Hepatocyte (in vitro differentiated cells): ENCODE data around the gene RLF. TPM values are rescaled to one million over a fixed set of nuclear protein-coding genes. Genes with fewer than 3 reads are reported as not detected.

Source experiments
- DNase-seq: peaks from one replicate; pipeline ENCODE4 v3.0.0-alpha.2; 2016; ENCODE audit warnings: low spot score
- H2AFZ ChIP-seq: fragments of 200-600 bp; sonication (generic); 2 replicates; pipeline ENCODE4 v1.6.0; 2016; ENCODE audit warnings: antibody characterized with exemption, mild to moderate bottlenecking
- H3K27ac ChIP-seq: fragments of 200-600 bp; sonication (generic); 2 replicates; pipeline ENCODE4 v1.5.1; 2016; ENCODE audit warnings: mild to moderate bottlenecking
- H3K27me3 ChIP-seq: fragments of 200-600 bp; sonication (generic); 2 replicates; pipeline ENCODE4 v1.6.1; 2016
- H3K36me3 ChIP-seq: fragments of 200-600 bp; sonication (generic); replicated peaks from 2 replicates; pipeline ENCODE4 v1.5.1; 2016; ENCODE audit warnings: low read depth; ENCODE audit not compliant: insufficient read depth
- H3K4me1 ChIP-seq: fragments of 200-600 bp; sonication (generic); 2 replicates; pipeline ENCODE4 v1.5.1; 2016; ENCODE audit warnings: mild to moderate bottlenecking, moderate library complexity; ENCODE audit not compliant: insufficient read depth
- H3K4me2 ChIP-seq: fragments of 200-600 bp; sonication (generic); 2 replicates; pipeline ENCODE4 v1.6.0; 2016
- H3K4me3 ChIP-seq: fragments of 200-600 bp; sonication (generic); 2 replicates; pipeline ENCODE4 v1.5.1; 2016; ENCODE audit warnings: mild to moderate bottlenecking
- H3K79me2 ChIP-seq: fragments of 200-600 bp; sonication (generic); 2 replicates; pipeline ENCODE4 v1.6.0; 2017; ENCODE audit warnings: mild to moderate bottlenecking
- H3K9me2 ChIP-seq: fragments of 200-600 bp; sonication (generic); replicated peaks from 2 replicates; pipeline ENCODE4 v1.6.0; 2017; ENCODE audit warnings: mild to moderate bottlenecking; ENCODE audit not compliant: insufficient read depth
- H3K9me3 ChIP-seq: fragments of 200-600 bp; sonication (generic); 2 replicates; pipeline ENCODE4 v1.5.1; 2016; ENCODE audit warnings: low read depth, mild to moderate bottlenecking
- H4K20me1 ChIP-seq: fragments of 200-600 bp; sonication (generic); 2 replicates; pipeline ENCODE4 v1.6.0; 2016; ENCODE audit warnings: mild to moderate bottlenecking; ENCODE audit not compliant: insufficient read depth, poor library complexity, severe bottlenecking
- EZH2 ChIP-seq: fragments of 200-600 bp; sonication (generic); IDR thresholded peaks from 2 replicates; pipeline ENCODE4 v1.6.1; 2016; ENCODE audit warnings: antibody characterized with exemption, mild to moderate bottlenecking, borderline replicate concordance
- EZH2phosphoT487 ChIP-seq: fragments of 200-600 bp; sonication (generic); IDR thresholded peaks from one replicate; pipeline ENCODE4 v1.6.1; 2018; ENCODE audit warnings: antibody characterized with exemption, mild to moderate bottlenecking, low read depth, moderate library complexity; ENCODE audit not compliant: unreplicated experiment, severe bottlenecking
- WGBS: methylation state at CpG from one replicate; pipeline ENCODE4 v1.1.6; 2016; ENCODE audit warnings: low lambda C conversion rate; ENCODE audit errors: missing lambda C conversion rate; 5-methylcytosine and 5-hydroxymethylcytosine counted together
- polyA plus RNA-seq: library from polyadenylated mRNA; unstranded; fragments of >200 nt; fragmentation: Nextera tagmentation; extraction: Ambion mirVana; gene quantifications from 2 replicates; pipeline ENCODE4 v1.2.1, GENCODE V29; 2016
- total RNA-seq: library from RNA; depleted of rRNA; stranded (reverse); fragments of >200 nt; gene quantifications from 2 replicates; pipeline ENCODE4 v1.2.3, GENCODE V29; 2014
- TF ChIP-seq, protein P1 (sequence below): fragments of 200-600 bp; sonication (generic); IDR thresholded peaks from 2 replicates; pipeline ENCODE4 v1.5.1; 2016; ENCODE audit warnings: antibody characterized with exemption, mild to moderate bottlenecking; ENCODE audit not compliant: poor library complexity

The RLF gene
- total and polyA plus RNA-seq, 2 experiments from 2014 or later: 3.9 to 18.8 TPM

DNA sequence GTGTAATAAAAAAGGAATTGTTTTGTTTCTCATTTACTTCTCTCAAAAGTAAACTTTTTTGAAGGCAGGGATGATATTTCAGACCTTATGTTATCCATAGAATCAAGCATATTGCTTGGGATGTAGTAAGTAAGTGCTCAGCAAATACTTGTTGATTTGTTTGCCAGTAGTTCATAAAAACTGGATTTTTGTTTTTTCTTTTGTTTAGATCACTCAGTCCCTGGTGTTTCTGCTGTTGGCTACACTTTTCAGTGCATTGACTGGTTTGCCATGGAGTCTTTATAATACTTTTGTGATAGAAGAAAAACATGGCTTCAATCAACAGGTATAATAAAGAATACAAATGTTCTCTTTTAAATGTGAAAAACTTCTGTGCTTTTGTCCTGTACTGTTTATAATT, 107.0 kb downstream of the RLF start:
- no peak overlapping the region for H2AFZ ChIP-seq
- peak overlapping the region; percentile 29 for H3K27ac ChIP-seq
- no peak for DNase-seq
- no peak overlapping the region for H3K4me3 ChIP-seq
- TF ChIP-seq EZH2 (no peak), EZH2phosphoT487 (no peak)
- TF ChIP-seq, protein P1, sequence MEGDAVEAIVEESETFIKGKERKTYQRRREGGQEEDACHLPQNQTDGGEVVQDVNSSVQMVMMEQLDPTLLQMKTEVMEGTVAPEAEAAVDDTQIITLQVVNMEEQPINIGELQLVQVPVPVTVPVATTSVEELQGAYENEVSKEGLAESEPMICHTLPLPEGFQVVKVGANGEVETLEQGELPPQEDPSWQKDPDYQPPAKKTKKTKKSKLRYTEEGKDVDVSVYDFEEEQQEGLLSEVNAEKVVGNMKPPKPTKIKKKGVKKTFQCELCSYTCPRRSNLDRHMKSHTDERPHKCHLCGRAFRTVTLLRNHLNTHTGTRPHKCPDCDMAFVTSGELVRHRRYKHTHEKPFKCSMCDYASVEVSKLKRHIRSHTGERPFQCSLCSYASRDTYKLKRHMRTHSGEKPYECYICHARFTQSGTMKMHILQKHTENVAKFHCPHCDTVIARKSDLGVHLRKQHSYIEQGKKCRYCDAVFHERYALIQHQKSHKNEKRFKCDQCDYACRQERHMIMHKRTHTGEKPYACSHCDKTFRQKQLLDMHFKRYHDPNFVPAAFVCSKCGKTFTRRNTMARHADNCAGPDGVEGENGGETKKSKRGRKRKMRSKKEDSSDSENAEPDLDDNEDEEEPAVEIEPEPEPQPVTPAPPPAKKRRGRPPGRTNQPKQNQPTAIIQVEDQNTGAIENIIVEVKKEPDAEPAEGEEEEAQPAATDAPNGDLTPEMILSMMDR: no peak
- no peaks in the 10 kb centered on the region for H3K4me1 ChIP-seq
- H3K9me3 ChIP-seq: no peaks in the 10 kb centered on the region
- H4K20me1 ChIP-seq: no peaks in the 10 kb centered on the region
- H3K36me3 ChIP-seq: no peaks in the 10 kb centered on the region
- peaks cover 27% of the 10 kb centered on the region for H3K79me2 ChIP-seq
- no peaks in the 10 kb centered on the region for H3K27me3 ChIP-seq
- H3K4me2 ChIP-seq: no peak overlapping the region
- no peaks in the 10 kb centered on the region for H3K9me2 ChIP-seq

DNA sequence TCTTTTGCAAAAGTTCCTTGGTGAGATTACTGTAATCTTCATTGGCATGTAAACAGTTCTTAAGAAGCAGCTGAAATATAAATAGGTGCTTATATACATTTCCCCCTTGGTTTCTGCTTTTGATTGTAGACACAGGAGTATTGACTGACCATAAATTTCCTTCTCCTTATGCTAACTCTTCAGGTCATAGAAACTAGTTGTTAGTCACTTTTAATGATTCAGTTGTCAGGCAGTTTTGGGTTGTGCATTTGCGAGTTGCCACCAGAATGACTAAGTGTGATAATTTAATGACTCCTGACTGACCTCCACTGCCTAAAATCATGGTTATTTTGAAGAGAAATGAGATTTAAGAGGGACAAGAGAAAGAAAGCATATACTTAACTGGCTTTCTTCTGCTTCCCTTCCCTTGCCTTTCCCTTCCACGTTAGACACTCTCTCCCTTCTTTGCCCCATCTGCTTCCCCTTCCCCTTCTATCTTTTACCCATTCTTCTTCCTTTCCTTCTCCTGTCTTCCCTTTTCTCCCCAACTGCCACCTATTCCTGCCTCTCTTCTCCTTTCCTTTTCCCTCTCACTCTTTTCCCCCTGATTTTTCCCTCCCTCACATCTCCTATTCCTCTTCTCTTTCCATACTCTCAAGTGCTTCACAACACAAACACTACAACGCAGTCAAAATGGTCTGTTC, 109.1 kb downstream of the RLF start:
- Histone ChIP-seq H3K27me3 (no peaks in the 10 kb centered on the region), H3K36me3 (no peaks in the 10 kb centered on the region), H3K4me1 (no peaks in the 10 kb centered on the region), H3K79me2 (peaks cover 13% of the 10 kb centered on the region), H2AFZ (no peak overlapping the region), H4K20me1 (no peaks in the 10 kb centered on the region), H3K9me3 (no peaks in the 10 kb centered on the region), H3K9me2 (no peaks in the 10 kb centered on the region), H3K27ac (no peak overlapping the region), H3K4me2 (no peak overlapping the region), H3K4me3 (no peak overlapping the region)
- TF ChIP-seq, protein P1: no peak
- no peak for TF ChIP-seq EZH2
- TF ChIP-seq EZH2phosphoT487: no peak
- WGBS: 81% methylated on average over 3 of the region's 3 CpGs
- DNase-seq: no peak

DNA sequence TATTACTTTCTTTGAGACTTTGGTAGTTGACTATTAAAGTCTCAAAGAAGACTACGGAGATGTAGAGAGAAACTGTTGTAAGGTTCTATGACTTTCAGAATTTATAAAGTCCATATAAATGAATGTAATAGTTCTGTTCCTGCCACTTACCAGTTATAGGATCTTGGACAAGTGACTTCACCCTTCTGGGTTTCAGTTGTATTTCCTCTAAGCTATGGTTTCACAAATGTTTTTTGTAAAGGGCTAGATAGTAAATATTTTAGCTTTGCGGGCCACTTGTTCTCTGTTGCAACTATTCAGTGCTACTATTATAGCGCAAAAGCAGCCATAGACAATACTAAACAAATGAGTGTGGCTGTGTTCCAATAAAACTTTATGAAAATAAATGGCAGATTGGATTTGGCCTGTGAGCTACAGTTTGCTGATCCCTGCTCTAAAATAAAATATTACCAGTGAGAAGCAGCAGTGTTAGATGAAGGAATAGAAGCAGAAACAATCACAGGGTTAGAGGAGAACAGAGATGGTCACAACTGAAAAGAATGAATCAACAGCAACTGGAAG, 111.5 kb downstream of the RLF start:
- Histone ChIP-seq H3K36me3 (no peaks in the 10 kb centered on the region), H3K4me2 (no peak overlapping the region), H4K20me1 (no peaks in the 10 kb centered on the region), H3K4me3 (no peak overlapping the region), H3K27ac (no peak overlapping the region), H3K27me3 (no peaks in the 10 kb centered on the region), H3K4me1 (no peaks in the 10 kb centered on the region), H2AFZ (no peak overlapping the region), H3K9me3 (no peaks in the 10 kb centered on the region), H3K79me2 (peaks cover 5% of the 10 kb centered on the region), H3K9me2 (no peaks in the 10 kb centered on the region)
- TF ChIP-seq EZH2 (no peak), EZH2phosphoT487 (no peak)
- TF ChIP-seq, protein P1: no peak
- 95% methylated on average over 3 of the region's 3 CpGs for WGBS
- DNase-seq: no peak
